Uterus (tissue), 4 donors: ENCODE data around the gene SPTBN4. TPM values are rescaled to one million over a fixed set of nuclear protein-coding genes. Genes with fewer than 3 reads are reported as not detected.

Experiments
- DNase-seq, 2 donors: peaks; one replicate each; pipeline ENCODE4 v3.0.0-alpha.2; 2019 to 2020
- H3K27ac ChIP-seq, 2 donors: fragments of 200-600 bp; sonication (generic); 1 replicate in 1 of 2; 2 replicates in 1 of 2; pipeline ENCODE4 v1.5.1; 2016 to 2018
- H3K27me3 ChIP-seq, 2 donors: fragments of 200-600 bp; sonication (generic); one replicate each; pipeline ENCODE4 v1.5.1; 2018 to 2019; ENCODE audit warnings: control low read depth in 1 of 2
- H3K36me3 ChIP-seq, 2 donors: fragments of 200-600 bp; sonication (generic); one replicate each; pipeline ENCODE4 v1.5.1; 2019; ENCODE audit warnings: control low read depth in 1 of 2
- H3K4me1 ChIP-seq, 2 donors: fragments of 200-600 bp; sonication (generic); one replicate each; pipeline ENCODE4 v1.5.1; 2018 to 2019; ENCODE audit warnings: control low read depth in 1 of 2
- H3K4me3 ChIP-seq, 2 donors: fragments of 200-600 bp; sonication (generic); 1 replicate in 1 of 2; 2 replicates in 1 of 2; pipeline ENCODE4 v1.5.1; 2018 to 2019; ENCODE audit warnings: mild to moderate bottlenecking in 1 of 2
- H3K9me3 ChIP-seq, 2 donors: fragments of 200-600 bp; sonication (generic); one replicate each; pipeline ENCODE4 v1.5.1; 2019; ENCODE audit warnings: control low read depth in 1 of 2
- POLR2A ChIP-seq, 2 donors: fragments of 450-650 bp; IDR thresholded peaks; one replicate each; pipeline ENCODE4 v1.6.1; 2016; ENCODE audit warnings: antibody characterized with exemption in 2 of 2, mild to moderate bottlenecking in 1 of 2, moderate library complexity in 1 of 2
- intact Hi-C: fragments of 100-400 bp; cut with DNase I; formaldehyde crosslinking; loops from one replicate; pipeline ENCODE4 v1.15.1; 2023; ENCODE audit warnings: low total_unique reads
- total RNA-seq, 4 donors: library from RNA; depleted of rRNA in 3 of 4; stranded (reverse); fragments of >200 nt in 3 of 4; gene quantifications; one replicate each; pipeline versions ENCODE4 v1.1.0 to v1.2.4, GENCODE V29; 2014 to 2023
- TF ChIP-seq, protein P1 (sequence below), 4 experiments: fragments of 200-600 bp in 2 of 4; fragments of 450-650 bp in 2 of 4; sonication (generic) in 2 of 4; IDR thresholded peaks; one replicate each; pipeline ENCODE4 v1.5.1; 2016 to 2019; ENCODE audit warnings: antibody characterized with exemption in 4 of 4, mild to moderate bottlenecking in 2 of 4, moderate library complexity in 1 of 4
- donor health status: DM: yes; HTN: yes; CAD: no.

Gene SPTBN4
- total RNA-seq, 4 donors from 2014 or later = 3.1 to 7.0 (median 5.3) TPM; not detected in 1

DNA sequence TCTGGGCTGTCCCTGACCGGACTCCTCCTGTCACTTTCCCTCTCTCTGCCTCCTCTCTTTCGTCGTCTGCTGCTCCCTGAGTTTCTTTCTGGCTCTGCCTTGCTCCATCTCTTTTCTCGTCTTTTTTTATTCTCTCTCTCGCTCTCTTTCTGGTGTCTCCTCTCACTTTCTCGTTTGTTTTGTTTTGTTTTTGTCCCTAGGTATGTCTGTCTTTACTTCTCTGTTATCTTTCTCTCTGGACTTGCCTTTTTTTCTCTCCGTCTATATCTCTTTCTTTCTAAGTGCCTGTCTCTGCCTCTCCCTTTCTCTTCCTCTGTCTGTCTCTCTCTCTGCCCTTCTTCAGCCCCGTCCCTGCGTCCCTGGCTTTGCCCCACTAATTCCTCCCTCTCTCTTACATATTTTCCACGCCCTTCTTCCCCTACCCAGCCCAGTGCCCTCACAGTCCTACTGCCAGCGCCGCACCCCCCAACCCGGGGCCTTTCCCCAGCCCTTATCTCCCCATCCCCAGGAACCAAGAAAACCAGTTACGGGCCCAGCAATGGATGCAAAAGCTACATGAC lies 61.8 kb downstream of the SPTBN4 start:
- Histone ChIP-seq H3K9me3 (no peaks in the 10 kb centered on the region), H3K4me3 (peak overlapping the region in 1 of 2 donors; percentile 55), H3K27ac (no peak overlapping the region), H3K36me3 (no peaks in the 10 kb centered on the region), H3K27me3 (no peaks in the 10 kb centered on the region), H3K4me1 (peaks cover 0 to 10% of the 10 kb centered on the region in 2 donors)
- TF ChIP-seq, protein P1, sequence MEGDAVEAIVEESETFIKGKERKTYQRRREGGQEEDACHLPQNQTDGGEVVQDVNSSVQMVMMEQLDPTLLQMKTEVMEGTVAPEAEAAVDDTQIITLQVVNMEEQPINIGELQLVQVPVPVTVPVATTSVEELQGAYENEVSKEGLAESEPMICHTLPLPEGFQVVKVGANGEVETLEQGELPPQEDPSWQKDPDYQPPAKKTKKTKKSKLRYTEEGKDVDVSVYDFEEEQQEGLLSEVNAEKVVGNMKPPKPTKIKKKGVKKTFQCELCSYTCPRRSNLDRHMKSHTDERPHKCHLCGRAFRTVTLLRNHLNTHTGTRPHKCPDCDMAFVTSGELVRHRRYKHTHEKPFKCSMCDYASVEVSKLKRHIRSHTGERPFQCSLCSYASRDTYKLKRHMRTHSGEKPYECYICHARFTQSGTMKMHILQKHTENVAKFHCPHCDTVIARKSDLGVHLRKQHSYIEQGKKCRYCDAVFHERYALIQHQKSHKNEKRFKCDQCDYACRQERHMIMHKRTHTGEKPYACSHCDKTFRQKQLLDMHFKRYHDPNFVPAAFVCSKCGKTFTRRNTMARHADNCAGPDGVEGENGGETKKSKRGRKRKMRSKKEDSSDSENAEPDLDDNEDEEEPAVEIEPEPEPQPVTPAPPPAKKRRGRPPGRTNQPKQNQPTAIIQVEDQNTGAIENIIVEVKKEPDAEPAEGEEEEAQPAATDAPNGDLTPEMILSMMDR (IDR thresholded peaks at IDR 0.05) = no peak
- TF ChIP-seq POLR2A (IDR thresholded peaks at IDR 0.05) = no peak
- no peak for DNase-seq
- intact Hi-C loops = no loop called here

DNA sequence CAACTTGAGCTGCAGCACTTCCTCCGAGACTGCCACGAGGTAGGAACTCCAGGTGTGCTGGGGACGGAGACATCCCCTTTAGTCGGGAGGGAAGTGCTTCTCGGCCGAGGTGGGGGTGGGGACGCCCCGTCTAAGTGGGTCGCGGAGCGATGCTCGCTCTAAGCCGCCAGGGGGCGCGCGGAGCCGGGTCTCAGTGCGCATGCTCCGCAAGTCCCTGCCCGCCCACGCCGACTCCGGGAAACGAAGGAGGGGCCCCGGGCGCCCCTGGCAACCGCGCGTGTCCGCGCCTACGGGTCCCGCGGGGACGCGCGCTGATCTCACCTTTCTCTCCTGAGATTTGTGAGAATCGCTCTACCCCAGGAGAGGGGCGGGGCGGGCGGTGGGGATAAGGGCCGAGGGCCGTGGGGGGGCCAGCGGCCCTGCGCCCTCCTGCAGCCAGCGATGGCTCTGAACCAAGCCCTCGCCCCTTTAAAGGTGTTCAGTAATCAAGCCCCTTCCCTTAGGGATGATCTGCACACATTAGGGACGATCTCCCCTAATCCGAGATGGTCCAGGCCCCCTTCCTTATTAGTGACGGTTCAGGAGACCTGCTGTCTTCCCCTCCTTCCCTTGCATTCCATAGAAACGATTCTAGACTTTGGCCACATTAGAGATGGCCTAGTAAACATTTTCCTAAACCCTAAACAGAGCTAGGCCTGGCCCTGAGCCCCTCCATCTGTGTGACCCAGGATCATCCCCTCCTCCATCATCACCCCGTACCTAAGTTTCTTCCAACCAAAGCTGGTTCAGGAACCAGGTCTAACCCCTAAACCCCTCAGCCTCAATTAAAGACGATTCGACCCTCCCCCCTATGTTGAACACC lies 62.5 kb downstream of the SPTBN4 start:
- intact Hi-C loops = no loop called here

DNA sequence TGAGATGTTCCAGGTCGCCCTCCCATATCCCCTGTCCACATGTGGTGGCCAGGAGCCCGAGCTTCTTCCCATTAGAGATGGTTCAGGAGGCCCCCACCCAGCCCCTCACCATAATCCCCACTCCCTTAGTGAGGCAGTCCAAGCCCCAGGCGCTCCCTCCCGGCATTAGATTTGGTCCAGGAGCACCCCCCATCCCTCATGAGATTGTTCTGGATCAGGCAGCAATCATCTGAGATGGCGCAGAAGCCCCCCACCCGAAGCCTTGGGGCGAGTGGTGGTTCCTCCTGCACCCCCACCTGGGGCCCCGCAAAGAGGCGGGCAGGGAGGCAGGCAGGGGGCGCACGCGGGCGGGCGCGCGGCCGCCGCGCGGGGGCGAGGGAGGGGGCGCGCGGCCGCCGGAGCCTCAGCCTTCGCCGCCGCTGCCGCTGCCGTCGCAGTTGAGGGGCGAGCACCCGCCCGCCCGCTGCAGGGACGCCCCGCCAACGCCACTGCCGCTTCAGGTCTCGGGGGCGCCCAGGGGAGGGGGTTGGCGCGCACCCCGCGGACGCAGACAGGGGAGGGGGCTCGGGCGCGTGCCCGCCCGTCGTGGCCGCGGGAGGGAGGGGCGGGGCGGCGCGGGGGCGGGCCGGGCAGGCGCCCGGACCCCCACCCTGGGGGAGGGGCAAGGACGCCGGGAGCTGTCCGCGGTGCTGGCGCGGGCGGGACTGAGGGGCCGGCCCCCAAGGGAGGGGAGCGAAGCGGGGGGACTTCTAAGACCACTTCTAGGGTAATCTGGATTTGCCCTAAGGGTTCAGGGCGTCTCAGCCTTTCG lies 63.5 kb downstream of the SPTBN4 start:
- intact Hi-C loops = loop anchor here (5.0 kb wide), 1 partner anchor 67 kb away; no protein-coding TSS in a partner anchor
- DNase-seq = no peak
- no peak overlapping the region for H3K4me3 ChIP-seq

More for the DNA sequence above, 62.5 kb downstream of the SPTBN4 start:
- Histone ChIP-seq H3K27ac (peak overlapping the region; percentile 23 to 59), H3K27me3 (no peaks in the 10 kb centered on the region), H3K4me3 (peak overlapping the region; percentile 26 to 55), H3K36me3 (no peaks in the 10 kb centered on the region), H3K9me3 (no peaks in the 10 kb centered on the region), H3K4me1 (peaks cover 0 to 10% of the 10 kb centered on the region in 2 donors)
- peak; percentile 81 to 86 for DNase-seq
- no peak for TF ChIP-seq POLR2A (IDR thresholded peaks at IDR 0.05)
- TF ChIP-seq, protein P1 (IDR thresholded peaks at IDR 0.05) = peak; percentile 95 to 98 (median 97)

DNA sequence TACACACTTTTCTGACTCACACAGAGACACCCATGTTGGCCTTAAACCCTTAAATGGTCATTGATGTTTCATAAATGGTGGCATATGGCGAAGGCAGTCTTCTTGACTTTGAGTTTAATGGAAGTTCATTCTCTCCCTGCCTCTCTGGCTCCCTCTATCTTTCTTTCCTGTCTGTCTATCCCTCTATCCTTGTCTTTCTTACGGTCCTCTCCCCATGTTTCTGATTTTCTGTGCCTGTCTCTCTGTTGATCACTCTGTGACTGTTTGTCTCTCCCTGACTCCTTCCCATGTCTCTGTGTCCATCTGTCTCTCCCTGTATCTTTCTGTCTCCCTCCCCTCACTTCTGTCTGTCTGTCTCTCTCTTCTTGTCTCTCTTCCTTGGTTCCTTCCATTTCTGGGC lies 66.7 kb downstream of the SPTBN4 start:
- DNase-seq = no peak
- no peak overlapping the region for H3K27ac ChIP-seq
- H3K9me3 ChIP-seq = no peaks in the 10 kb centered on the region
- intact Hi-C loops = loop anchor here (5.0 kb wide), 1 partner anchor 64 kb away; no protein-coding TSS in a partner anchor
- H3K27me3 ChIP-seq = no peaks in the 10 kb centered on the region
- no peak overlapping the region for H3K4me3 ChIP-seq
- H3K36me3 ChIP-seq = no peaks in the 10 kb centered on the region
- peaks cover 0 to 10% of the 10 kb centered on the region in 2 donors for H3K4me1 ChIP-seq
- TF ChIP-seq POLR2A (IDR thresholded peaks at IDR 0.05) = no peak
- TF ChIP-seq, protein P1 (IDR thresholded peaks at IDR 0.05) = no peak

More for the DNA sequence above, 63.5 kb downstream of the SPTBN4 start:
- no peak for TF ChIP-seq POLR2A (IDR thresholded peaks at IDR 0.05)
- TF ChIP-seq, protein P1 (IDR thresholded peaks at IDR 0.05) = peak in 2 of 4 experiments; percentile 21 to 30
- Histone ChIP-seq H3K27ac (no peak overlapping the region), H3K4me1 (peaks cover 0 to 10% of the 10 kb centered on the region in 2 donors), H3K36me3 (no peaks in the 10 kb centered on the region), H3K27me3 (no peaks in the 10 kb centered on the region), H3K9me3 (no peaks in the 10 kb centered on the region)
